ENCODE measurements around the gene PDE3A.

Gene PDE3A

DNA sequence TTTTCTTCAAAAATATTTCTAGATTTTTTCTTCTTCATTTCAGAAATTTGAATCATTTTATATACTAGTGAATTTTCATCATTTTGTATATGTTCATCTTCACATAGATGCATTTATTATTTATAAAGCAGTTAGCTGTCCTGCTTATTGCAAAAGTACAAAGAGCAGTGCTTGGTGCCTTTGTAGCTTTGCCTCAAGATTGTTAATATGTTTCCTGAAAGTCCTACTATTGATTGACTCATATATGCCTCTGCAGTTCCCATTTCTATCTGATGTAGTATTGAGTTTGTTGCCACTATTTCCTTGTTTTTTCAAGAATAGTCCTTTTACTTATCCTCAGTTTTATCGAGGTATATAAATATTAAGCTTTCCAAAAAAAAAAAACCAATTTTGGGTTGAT, 89.7 kb downstream of the PDE3A start:
- no peak for DNase-seq (ENCODE audit: low read depth)

DNA sequence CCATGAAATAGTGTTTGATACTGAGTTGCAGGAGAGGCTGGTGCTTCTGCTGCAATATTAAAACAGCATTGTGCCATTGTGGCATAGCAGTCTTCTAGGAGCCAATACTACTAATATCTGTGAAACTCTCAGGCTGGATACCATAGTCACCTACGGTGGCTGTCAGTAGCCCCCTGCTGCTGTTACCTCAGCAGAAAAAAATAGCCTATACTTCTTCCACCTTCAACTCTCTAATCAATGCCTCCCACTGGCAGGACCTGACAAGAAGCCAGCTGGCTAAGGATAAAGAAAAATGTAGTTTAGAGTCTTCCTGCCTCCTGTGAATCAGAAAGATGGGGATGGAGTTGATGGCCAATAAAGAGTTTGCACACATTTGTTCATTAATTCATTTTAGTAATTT, 91.6 kb downstream of the PDE3A start:
- no peak for DNase-seq (ENCODE audit: low read depth)

DNA sequence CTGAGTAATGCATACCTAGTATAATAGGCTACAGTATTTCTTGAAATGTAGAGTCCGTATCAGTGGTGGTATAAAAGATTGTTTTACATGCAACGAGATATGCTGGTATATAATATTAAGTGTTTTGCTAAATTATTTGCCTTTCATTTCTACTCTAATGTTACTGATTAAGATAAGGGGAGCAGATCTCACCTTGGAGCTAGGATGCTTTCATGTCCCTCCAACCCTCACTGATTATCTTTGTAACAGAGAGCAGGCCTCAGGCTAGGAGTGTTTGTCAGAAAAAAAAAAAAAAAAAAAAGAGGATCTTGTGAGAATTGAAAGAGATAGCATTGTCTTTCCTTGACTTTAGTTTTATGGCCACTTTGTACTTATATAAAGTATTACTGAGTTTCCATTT, 92.6 kb downstream of the PDE3A start:
- DNase-seq (ENCODE audit: low read depth): no peak

DNA sequence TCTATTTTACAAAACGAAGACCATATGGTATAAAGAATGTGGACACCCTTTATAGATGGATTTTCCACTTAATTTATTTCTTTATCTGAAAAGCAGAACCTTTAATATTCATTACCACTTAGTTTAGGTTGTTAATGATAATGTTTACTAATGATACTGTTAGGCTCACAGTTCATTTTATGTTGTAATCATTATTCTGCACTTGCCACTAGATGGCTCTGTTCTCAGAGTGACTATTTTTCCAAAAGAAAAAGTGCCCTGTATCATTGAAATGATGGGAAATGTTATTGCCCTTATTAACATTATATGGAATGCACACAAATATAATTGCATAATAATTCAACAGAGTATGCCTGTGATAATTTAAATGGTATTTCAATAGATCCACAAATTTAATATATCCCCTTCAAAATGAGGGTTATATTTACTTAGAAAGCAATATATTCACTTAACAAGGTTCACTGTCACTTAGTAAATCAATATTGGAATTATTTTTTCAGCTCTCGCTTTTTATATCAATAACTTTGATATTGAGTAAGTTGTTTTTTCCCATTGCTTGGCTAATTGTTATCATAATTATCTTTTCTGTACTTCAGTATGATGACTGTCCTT, 95.7 kb downstream of the PDE3A start:
- no peak for DNase-seq (ENCODE audit: low read depth)

DNA sequence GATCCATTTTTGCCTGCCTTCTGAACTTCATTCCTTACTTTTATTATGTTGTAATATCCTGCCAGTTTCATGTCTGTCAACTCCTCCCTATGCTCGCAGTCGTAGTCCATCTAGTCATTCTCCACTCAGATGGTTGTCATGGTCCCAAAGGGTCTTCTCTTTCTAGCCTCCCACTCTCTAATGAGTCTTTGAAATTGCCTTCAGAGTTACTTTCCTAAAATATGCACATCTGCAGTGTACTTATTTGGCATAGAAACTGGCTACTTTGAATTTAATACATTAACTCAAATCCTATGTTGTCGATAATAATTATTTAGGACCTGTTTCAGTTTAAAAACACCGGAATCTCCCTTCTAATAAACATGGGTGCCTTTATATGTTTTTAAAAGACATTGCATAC, 101.0 kb downstream of the PDE3A start:
- no peak for DNase-seq (ENCODE audit: low read depth)

DNA sequence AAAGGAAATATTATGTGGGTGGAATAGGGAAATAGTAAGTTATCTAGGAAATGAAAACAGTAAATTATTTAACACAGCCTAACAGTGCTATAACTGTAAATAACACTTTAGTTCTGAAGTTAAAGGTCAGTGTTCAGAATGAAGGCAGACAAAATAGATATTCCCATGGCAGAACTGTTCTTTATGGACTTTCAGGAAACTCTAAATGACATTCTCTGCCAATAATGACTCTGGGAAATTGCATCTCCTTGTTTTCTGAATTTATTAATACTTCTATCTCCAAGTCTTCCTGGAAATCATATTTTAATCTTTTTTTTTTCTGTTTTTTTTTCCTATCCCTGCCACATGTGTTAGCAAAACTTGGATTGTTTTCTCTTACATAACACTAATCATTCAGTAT, 101.4 kb downstream of the PDE3A start:
- no peak for DNase-seq (ENCODE audit: low read depth)

DNA sequence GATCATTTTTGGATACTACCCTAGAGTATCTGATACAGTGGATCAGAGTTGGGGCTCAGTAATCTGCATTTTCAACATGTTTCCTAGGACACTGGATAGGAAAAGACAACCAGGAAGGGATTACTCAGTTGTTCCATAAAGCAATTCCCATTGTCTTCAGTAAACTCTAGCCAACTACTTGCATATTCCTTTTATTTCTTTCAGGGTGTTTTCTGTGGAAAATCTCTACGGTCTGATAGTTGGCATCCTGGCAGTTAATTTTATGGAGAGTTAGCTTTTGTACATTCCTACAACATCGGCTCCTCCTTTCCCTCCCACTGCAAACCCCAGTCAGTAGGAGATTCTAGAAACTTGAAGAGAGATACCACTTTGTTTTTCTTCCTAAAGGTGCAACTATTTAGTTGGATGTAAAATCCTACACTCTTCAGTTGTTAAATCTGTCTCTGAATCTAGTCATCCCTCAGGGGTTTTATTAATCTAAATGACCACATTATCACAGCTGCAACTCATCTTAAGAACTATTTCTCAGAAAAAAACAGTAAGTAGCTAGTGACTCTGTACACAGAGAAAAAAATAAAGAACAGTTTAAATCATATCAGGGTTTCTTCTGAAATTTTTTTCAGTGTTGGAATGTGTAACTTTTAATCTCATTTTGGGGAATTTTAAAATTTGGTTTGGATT, 103.9 kb downstream of the PDE3A start:
- no peak for DNase-seq (ENCODE audit: low read depth)

DNA sequence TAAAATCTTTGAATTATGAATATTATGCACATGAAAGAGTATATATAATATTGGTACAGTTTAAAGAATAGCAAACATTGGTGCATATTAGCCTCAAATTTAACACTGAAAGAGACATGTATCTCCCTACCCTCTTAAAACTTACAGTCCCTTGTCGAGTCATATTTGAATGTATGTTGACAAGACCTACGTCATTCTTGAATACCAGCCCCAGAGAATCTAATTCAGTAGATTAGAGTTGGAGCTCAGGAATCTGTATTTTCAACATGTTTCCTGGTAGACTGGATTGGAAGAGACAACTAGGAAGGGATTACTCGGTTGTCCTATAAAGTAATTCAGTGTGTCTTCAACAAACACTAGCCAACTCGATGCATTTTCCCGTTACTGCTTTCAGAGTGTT, 104.8 kb downstream of the PDE3A start:
- DNase-seq (ENCODE audit: low read depth): no peak

DNA sequence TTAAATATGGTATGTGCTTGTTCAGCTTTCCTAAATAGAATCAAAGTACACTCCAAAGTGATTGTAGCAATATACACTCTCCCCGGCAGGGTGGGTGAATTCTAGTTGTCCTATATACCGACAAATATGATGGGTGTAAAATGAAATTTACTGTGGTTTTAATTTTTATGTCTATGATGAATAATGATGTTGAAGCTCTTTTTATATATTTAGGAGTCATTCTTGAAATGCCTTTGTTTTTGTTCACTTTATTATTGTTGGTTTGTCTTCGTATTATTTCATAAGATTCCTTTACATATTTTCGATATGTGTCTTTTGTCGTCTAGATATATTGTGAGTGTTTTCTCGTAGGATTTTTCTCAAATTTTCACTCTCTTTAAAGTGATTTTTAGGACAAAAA, 105.7 kb downstream of the PDE3A start:
- no peak for DNase-seq (ENCODE audit: low read depth)

DNA sequence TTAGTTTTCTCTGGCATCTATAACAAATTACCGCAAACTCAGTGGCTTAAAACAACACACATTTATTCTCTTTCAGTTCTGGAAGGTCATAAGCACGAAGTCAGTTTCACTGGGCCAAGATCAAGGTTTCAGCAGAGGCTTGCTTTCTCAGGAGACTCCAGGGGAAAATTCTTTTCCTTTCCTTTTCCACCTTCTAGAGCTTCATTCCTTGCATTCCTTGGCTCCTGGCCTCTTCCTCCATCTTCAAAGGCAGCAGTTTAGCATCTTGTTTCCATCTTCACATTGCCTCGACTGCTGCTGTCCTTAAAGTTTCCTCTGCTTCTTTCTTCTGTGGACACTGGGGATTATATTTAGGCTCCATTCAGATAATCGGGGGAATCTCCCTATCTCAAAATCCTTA, 106.1 kb downstream of the PDE3A start:
- DNase-seq (ENCODE audit: low read depth): no peak

DNA sequence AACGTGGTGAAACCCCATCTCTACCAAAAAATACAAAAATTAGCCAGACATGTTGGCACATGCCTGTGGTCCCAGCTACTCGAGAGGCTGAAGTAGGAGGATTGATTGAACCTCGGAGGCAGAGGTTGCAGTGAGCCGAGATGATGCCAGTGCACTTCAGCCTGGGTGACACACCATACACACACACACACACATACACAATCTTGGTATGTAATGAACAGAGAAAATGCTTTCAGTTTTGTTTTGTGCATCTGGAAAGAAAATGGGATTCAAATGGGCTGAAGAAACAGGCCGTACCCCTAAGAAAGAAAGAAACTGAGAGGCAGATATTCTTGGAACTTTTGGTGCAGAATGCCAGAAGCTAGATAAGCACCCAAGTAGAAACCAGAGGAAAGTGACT, 107.2 kb downstream of the PDE3A start:
- no peak for DNase-seq (ENCODE audit: low read depth)

DNA sequence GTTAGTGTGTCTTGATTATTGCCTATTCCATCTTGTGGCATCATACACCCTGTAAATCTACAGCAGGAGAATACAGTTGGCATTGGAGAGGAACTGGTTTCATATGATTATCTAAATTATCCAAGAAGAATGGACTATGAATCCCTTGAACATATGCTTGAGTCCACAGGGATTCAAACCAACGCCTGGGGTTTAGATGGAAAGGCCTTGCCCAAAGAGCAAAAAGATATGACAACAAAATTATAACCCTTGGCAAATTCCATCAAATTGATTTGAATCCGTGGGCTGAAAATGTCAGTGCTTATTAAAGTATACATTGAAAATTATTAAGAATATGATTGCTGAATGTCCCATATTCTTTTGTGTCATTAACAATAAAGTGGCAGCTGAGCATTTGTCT, 108.2 kb downstream of the PDE3A start:
- no peak for DNase-seq (ENCODE audit: low read depth)

DNA sequence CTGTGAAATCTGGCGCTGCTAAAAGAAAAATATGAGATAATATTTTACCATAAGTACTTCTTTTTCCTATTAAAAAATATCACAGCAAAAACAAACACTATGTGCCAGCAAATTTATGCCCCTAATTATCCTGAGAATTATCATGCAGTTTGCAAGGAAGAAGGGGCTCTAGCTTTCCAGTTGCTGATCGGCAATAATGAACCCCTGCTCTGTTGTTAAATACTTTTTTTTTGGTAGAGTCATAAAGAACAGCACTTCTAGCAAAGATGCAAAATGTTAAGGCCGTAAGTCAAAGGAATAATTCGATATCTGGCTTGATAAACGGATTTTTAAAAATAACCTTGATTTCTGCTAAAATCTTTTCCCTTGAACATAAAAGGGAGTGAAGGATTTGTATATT, 108.9 kb downstream of the PDE3A start:
- no peak for DNase-seq (ENCODE audit: low read depth)

DNA sequence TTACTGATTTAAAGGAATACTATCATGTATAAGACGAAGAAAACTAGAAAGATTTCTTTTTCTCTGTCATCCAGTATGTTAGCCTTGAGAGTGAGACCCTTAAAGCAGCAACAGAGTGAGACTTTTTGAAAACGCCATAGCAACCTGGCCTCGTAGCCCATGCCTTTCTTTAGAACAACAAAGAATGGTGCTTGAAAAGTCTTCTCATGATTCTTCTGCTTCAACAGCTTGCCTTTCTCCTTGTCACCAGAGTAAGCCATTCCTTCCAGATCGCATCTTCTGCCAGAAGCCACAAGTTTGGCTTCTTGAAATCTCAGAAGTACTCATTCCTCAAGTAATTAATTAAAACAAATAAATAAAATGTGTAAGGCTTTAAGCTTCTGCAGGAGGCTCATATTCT, 109.3 kb downstream of the PDE3A start:
- no peak for DNase-seq (ENCODE audit: low read depth)

DNA sequence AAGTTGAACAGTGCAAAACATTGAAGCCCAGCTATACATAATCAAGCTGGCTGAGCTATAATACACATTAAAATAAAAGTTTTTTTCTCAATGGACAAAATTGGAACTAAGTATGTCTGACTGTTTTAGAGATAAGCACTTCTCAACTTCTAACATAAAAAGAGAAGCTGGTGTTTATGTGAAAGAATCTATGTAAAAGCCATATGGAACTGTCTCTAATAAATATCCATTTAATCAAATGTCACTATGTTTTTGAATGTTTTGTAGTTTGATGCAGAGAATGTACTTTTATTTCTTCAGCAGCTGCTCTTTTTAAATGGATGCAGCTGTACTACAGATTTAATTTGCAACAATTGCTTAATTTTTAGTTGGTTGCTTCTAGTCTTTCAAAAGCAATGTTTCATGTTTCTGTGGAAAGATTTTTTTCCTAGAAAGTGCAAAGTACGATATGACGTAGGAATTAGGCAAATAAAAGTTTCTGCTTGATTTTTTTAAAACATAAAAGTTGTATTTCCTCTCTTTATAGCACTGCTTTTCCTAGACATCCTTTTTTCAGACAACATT, 114.2 kb downstream of the PDE3A start:
- DNase-seq (ENCODE audit: low read depth): no peak

DNA sequence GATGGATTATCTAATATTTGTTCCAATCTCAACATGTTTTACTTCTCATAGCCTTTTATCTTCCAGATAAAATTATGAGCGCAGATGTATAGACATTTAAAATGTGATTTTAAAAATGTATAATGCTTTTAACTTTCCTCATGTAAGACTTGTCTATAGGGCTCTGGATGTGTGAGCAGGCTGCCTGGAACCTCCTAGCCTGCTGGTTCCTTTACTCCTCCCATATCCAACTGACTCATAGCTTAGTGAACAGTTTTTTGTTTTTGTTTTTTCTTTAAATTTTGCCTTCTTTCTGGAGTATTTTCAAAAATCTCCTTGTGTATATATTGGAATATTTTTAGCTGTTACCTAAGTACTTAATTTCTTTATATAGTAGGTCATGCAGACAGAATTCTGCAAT, 115.4 kb downstream of the PDE3A start:
- no peak for DNase-seq (ENCODE audit: low read depth)

DNA sequence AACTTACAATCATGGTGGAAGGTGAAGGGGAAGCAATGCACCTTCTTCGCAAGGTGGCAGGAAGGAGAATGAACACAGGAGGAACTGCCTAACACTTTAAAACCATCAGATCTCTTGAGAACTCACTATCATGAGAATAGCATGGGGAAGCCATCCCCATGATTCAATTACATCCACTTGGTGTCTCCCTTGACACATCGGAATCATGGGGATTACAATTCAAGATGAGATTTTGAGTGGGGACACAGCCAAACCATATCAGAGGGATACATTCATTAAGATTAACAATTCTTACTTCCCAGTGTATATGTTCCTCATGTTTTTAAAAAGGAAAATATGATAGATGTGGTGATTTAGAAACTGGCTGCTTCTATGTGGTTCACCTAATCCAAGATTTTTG, 117.9 kb downstream of the PDE3A start:
- DNase-seq (ENCODE audit: low read depth): no peak

DNA sequence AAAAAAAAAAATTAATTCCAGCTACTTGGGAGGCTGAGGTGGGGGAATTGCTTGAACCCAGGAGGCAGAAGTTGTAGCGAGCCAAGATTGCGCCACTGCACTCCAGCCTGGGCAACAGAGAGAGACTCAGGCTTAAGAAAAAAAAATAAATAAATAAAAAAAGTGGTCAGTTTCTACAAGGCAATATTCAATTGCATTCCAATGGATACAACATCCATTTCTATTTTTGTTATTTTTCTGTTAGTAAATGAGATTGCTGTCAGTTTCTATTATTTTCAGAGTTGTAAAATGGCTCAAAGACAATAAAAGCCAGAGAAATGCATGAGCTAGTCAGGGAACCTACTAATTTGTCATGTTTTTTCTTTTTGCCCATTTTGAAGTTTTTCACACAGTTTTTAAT, 119.2 kb downstream of the PDE3A start:
- no peak for DNase-seq (ENCODE audit: low read depth)

DNA sequence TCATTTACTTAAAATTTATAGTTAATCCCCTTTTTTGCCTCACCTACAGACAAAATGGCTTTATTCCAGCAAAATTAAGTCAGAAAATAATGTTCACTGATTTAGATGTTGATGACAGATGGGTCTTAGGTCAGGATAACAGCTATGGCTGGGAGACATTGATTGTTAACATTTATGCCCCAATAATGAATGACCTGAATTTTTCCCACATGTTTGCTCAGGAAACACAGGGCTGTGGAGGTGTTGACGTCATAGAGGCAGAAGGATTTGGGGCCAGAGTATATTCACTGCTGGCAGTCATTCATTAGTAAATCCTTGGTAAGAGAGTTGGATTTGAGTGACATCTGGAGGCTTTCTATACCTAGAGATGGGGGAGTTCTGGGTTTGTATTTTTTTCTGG, 121.3 kb downstream of the PDE3A start:
- DNase-seq (ENCODE audit: low read depth): no peak

DNA sequence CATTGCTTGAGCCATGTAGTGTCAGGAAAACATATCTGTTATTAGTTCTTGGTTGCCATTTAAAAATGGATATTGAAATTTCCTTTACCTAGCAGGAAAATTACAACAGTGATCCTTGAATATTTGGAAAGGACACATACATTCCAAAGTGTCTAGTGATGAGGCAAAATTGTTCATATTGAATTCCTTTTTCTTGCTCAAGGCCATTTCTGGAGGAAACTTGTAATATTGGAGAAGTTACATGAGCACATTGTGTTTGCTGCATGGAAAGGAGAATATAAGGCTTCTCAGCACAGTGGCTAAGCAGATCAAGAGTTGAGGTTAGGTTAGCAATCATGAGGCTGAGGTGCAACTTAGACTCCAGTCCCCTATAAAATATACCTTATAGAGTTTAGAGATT, 121.9 kb downstream of the PDE3A start:
- DNase-seq (ENCODE audit: low read depth): no peak

DNA sequence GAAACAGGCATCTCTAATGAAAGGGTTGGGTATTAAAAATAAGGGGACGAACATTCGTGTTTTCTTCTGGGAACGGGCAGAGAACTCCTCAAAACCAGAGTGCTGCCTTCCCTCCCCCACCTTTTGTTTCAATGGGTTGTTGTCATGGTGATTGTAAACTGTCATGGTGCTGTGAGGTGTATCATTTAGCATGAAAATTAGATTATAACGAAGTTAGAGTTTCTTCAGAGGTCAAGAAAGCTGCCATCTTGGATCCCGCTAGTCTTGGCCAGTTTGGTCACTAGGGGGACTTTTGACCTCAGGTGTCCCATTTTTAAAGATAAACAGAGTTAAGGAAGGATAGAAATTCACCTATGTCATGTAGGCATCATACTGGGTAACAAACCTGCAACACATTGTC, 123.0 kb downstream of the PDE3A start:
- DNase-seq (ENCODE audit: low read depth): no peak

DNA sequence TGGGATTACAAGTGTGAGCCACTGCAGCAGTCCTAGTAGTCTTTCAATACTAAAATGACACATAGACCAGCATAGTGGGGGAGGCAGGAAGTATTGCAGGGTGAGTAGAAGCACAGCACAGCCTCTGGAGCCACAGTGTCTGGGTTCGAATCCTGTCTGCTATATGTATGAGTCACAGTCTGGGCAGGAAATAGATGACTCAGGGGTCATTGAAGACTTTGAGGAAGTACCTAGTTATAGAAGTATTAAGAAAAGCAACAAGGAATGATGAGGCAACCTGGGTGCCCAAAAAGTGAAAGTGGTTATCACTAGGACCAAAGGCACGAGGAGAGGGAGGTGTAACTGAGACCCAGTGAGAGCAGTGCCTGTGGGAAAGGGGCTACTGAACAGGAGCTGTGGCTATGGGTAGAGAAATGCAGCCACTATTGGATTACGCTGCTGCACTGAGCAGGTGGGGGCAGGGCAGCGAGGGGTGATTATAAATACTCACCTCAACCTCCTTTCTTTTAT, 124.0 kb downstream of the PDE3A start:
- DNase-seq (ENCODE audit: low read depth): no peak

DNA sequence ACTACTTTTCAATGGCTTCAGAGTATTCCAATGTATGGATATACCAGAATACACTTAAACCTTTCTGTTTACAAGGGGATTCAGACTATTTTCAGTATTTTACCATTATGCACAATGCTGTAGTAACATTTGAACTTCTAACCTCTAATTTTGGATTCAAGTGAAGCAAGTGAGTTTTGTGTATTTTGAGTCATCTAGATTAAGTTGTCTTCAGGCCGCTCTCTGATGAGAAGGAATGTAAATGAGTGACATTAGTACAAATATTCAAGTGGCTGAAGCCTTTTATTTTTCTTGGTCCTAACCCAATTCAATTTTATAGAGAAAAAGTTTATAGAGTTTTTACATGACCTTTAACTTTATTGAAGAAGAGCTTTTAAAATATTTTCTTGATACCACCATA, 125.6 kb downstream of the PDE3A start:
- DNase-seq (ENCODE audit: low read depth): no peak

DNA sequence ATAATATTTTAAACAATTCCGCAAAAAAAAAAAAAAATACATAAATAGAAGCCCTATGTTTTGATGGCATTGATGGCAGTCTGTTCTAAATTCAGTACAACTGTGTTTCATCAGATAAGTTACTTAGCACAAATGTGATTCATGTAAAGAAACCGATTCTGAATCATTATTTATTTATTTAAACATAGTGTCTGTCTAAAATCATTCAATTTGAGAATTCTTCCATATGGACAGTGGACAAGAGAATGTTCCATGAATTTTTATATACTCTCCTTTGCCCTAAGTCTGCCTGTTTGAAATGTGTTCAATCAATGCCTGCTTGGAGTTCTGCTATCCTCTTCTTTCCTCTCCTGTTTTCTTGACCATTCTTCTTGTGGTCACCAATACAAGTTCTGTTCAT, 126.5 kb downstream of the PDE3A start:
- DNase-seq (ENCODE audit: low read depth): no peak

Data from stimulated activated CD8-positive, alpha-beta memory T cell treated with anti-CD3 and anti-CD28 coated beads, Interleukin-15, amount 100 ng/mL, for 1 hour (primary cell).